NCI-H146 treated with DMSO at 0.1 percent for 48 hours (cell line): Measurements from ENCODE around the gene C12orf42.
A peak's percentile ranks its signal among the peaks of the same experiment; 100 is the strongest.

Source experiments
- DNase-seq: peaks from one replicate; lab custom pipeline; 2025; ENCODE audit not compliant: unreplicated experiment; lab: John Stamatoyannopoulos, UW

Gene C12orf42

GRCh38 chr12:103278329-103278728, 217.4 kb downstream of the C12orf42 start:
- DNase-seq, result no peak

DNA sequence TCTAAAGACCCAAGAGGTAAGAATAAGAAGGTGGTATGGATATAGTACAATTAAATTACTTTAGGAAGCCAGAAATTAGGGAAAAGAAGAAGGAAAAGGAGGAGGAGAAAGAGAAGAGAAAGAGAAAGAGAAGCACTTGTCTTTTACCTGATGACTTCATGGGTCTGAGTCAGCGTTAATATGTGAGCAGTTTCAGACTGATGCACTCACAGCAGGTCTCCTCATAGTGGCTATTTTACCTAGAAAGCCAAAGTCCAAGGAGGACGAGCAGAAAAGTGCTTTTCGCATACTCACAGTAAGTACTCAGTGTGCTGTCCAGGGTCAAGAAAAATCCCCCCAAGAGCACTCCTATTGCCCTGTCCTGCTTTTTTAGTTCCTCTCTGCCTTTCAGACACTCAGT, 222.1 kb downstream of the C12orf42 start:
- DNase-seq, result peak; percentile 73

DNA sequence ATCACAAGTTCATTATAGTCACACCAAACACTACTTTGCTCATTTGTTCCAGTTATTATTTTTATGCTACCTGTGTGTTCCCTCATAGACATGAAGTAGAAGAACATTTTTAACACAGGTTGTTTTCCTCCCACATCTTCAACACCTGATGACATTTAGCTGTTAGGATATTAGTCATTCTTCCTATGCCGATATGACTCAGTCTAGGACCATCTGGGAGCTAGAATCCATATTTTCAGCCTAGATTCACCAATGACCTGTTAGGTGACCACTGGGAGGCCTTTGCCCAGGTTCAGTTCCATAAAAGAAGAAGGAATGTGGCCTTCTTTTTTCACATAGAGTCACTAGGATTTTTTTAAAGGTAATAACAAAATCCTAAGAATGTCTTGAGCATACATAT, 222.8 kb downstream of the C12orf42 start:
- no peak for DNase-seq

DNA sequence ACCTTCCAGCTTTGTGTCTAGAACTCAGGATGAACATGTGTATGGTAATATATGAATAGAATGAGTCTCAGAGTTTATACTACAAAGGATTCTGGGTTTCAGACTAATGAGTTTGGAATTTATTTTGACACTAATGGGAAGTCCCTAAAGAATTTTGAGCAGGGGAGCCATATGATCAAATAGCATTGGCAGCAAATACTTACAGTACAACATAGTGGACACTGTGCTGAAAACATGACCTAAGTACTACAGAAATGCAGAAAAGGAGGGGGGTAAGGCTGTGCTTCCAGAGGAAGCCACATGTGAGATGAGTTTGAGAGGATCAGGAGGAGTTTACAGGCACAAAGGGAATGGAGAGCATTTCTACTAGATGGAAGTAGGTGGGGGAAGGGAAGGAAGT, 225.8 kb downstream of the C12orf42 start:
- DNase-seq, result peak; percentile 51

GRCh38 chr12:103268831-103269514, 226.8 kb downstream of the C12orf42 start:
- DNase-seq, result peak; percentile 97

- DNase-seq, result no peak
Measured at GRCh38 chr12:103257763-103258162, 238.0 kb downstream of the C12orf42 start.
